ENCODE data around the gene LRRC4.

The LRRC4 gene

GRCh38 chr7:127980901-127981300 lies 50.3 kb downstream of the LRRC4 start:
- Histone ChIP-seq H3K79me2 (ENCODE audit: low read length) (peaks cover 58% of the 10 kb centered on the region), H2AFZ (ENCODE audit: low read length) (no peak overlapping the region), H3K9me2 (replicated peaks; ENCODE audit: insufficient read depth, low read length) (no peaks in the 10 kb centered on the region), H3K27me3 (replicated peaks; ENCODE audit: insufficient read depth, low read length) (no peaks in the 10 kb centered on the region), H3K4me2 (ENCODE audit: low read depth, low read length) (no peak overlapping the region), H3F3A (ENCODE audit: insufficient read depth, low read length) (no peaks in the 10 kb centered on the region), H3K36me3 (replicated peaks; ENCODE audit: insufficient read depth, low read length) (peaks cover 18% of the 10 kb centered on the region), H3K4me3 (ENCODE audit: low read length) (no peak overlapping the region), H3K4me1 (ENCODE audit: low read length) (no peaks in the 10 kb centered on the region), H3K9me3 (replicated peaks; ENCODE audit: insufficient read depth, low read length) (no peaks in the 10 kb centered on the region), H3K9ac (ENCODE audit: low read length) (no peak overlapping the region), H3K27ac (ENCODE audit: low read length) (no peak overlapping the region), H4K20me1 (ENCODE audit: insufficient read depth, low read length) (no peaks in the 10 kb centered on the region)
- no peak for TF ChIP-seq CTCF (IDR thresholded peaks at IDR 0.05; ENCODE audit: low read length)
- no peak for TF ChIP-seq EZH2phosphoT487 (IDR thresholded peaks at IDR 0.05; ENCODE audit: low read length)
- TF ChIP-seq EZH2 (optimal IDR thresholded peaks at IDR 0.05; ENCODE audit: low read depth, low read length), result no peak
- DNase-seq, result no peak

GRCh38 chr7:127979728-127980126 lies 51.5 kb downstream of the LRRC4 start:
- H3K79me2 ChIP-seq (ENCODE audit: low read length), result peaks cover 53% of the 10 kb centered on the region
- H3K4me1 ChIP-seq (ENCODE audit: low read length), result no peaks in the 10 kb centered on the region
- H3K9me3 ChIP-seq (replicated peaks; ENCODE audit: insufficient read depth, low read length), result no peaks in the 10 kb centered on the region
- H3K36me3 ChIP-seq (replicated peaks; ENCODE audit: insufficient read depth, low read length), result peaks cover 20% of the 10 kb centered on the region
- no peaks in the 10 kb centered on the region for H3K9me2 ChIP-seq (replicated peaks; ENCODE audit: insufficient read depth, low read length)
- H2AFZ ChIP-seq (ENCODE audit: low read length), result no peak overlapping the region
- H3F3A ChIP-seq (ENCODE audit: insufficient read depth, low read length), result no peaks in the 10 kb centered on the region
- DNase-seq, result no peak
- H3K27me3 ChIP-seq (replicated peaks; ENCODE audit: insufficient read depth, low read length), result no peaks in the 10 kb centered on the region
- no peak overlapping the region for H3K4me3 ChIP-seq (ENCODE audit: low read length)
- TF ChIP-seq EZH2phosphoT487 (IDR thresholded peaks at IDR 0.05; ENCODE audit: low read length) (no peak), CTCF (IDR thresholded peaks at IDR 0.05; ENCODE audit: low read length) (no peak), EZH2 (optimal IDR thresholded peaks at IDR 0.05; ENCODE audit: low read depth, low read length) (no peak)
- H3K9ac ChIP-seq (ENCODE audit: low read length), result no peak overlapping the region
- no peak overlapping the region for H3K27ac ChIP-seq (ENCODE audit: low read length)
- H3K4me2 ChIP-seq (ENCODE audit: low read depth, low read length), result no peak overlapping the region
- no peaks in the 10 kb centered on the region for H4K20me1 ChIP-seq (ENCODE audit: insufficient read depth, low read length)

GRCh38 chr7:127979113-127979727 lies 52.0 kb downstream of the LRRC4 start:
- H3F3A ChIP-seq (ENCODE audit: insufficient read depth, low read length), result no peaks in the 10 kb centered on the region
- H3K9ac ChIP-seq (ENCODE audit: low read length), result no peak overlapping the region
- no peaks in the 10 kb centered on the region for H3K27me3 ChIP-seq (replicated peaks; ENCODE audit: insufficient read depth, low read length)
- no peak overlapping the region for H3K4me3 ChIP-seq (ENCODE audit: low read length)
- H3K9me2 ChIP-seq (replicated peaks; ENCODE audit: insufficient read depth, low read length), result no peaks in the 10 kb centered on the region
- no peak overlapping the region for H3K4me2 ChIP-seq (ENCODE audit: low read depth, low read length)
- peaks cover 53% of the 10 kb centered on the region for H3K79me2 ChIP-seq (ENCODE audit: low read length)
- H3K36me3 ChIP-seq (replicated peaks; ENCODE audit: insufficient read depth, low read length), result peaks cover 20% of the 10 kb centered on the region
- no peaks in the 10 kb centered on the region for H3K4me1 ChIP-seq (ENCODE audit: low read length)
- no peak overlapping the region for H3K27ac ChIP-seq (ENCODE audit: low read length)
- H4K20me1 ChIP-seq (ENCODE audit: insufficient read depth, low read length), result no peaks in the 10 kb centered on the region
- no peak for DNase-seq
- H3K9me3 ChIP-seq (replicated peaks; ENCODE audit: insufficient read depth, low read length), result no peaks in the 10 kb centered on the region
- no peak for TF ChIP-seq EZH2 (optimal IDR thresholded peaks at IDR 0.05; ENCODE audit: low read depth, low read length)
- no peak for TF ChIP-seq CTCF (IDR thresholded peaks at IDR 0.05; ENCODE audit: low read length)
- no peak for TF ChIP-seq EZH2phosphoT487 (IDR thresholded peaks at IDR 0.05; ENCODE audit: low read length)
- H2AFZ ChIP-seq (ENCODE audit: low read length), result no peak overlapping the region

Measured in MM.1S (cell line).